ENCODE results near the gene BTRC.
A peak's percentile ranks its signal among the peaks of the same experiment; 100 is the strongest.
"Not testable (repeated sequence)": the region's sequence is repeated elsewhere in the genome, so short reads cannot be mapped to it uniquely, and the experiment has no call there.

The BTRC gene

DNA sequence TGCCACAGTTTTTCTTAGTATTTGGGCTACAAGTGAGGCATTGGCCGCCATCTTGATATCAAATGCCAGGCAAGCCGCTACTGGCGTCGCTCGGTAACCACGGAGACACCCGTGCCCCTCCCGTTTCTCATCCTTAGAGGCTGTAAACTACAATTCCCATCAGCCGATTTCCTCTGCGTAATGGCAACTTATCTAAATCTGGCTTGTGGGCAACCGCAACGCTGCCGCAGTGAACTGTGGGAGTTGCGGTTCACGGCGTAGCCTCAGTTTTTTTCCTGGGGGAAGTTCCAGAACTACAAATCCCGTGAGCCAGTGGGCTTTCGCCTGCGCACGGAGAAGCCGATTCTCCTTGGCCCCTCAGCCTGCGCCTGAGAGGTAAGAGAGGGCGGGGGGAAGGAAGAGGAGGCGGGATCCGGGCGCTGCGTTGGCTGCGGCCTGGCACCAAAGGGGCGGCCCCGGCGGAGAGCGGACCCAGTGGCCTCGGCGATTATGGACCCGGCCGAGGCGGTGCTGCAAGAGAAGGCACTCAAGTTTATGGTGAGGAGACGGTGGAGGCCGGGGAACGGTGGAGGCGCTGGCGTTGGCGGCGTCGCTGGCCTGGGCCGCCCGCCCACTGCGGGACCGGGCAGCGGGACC is at the start of gene BTRC:
Gene BTRC (plus strand): TSS at position 474 of the 636 bp plus-strand sequence. CDS start 16 bp downstream, at position 490.
- no peaks in the 10 kb centered on the region for H3K36me3 ChIP-seq (ENCODE audit: insufficient read depth, low read length)
- no peaks in the 10 kb centered on the region for H3K9me3 ChIP-seq (ENCODE audit: control insufficient read depth, insufficient read depth, low read length)
- H3K9ac ChIP-seq (ENCODE audit: low read depth, low read length): peak within 1 kb of the TSS; percentile 75
- no peaks in the 10 kb centered on the region; the same call in 1 of the 2 replicates for H3K4me1 ChIP-seq (ENCODE audit: insufficient read depth, low read length)

DNA sequence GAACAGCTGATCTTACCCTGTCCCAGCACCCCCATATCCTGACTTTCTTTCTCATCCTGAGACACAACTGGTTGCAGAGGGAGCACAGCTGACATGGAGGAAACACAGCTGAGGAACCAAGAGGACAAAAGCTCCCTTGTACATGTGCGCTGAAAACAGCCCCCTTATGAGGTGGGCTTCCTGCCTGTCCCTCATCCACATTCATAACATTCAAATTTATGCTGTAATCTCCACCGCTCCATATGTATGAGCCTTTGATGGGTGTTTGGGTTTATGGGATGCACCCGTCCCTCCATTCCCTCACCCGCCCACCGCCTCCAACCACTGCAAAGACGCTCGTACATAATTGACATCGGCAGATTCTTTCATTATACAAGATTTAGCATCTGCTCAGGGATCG is 49.6 kb upstream of the BTRC start:
- Histone ChIP-seq H3K9ac (ENCODE audit: low read depth, low read length) (no peak overlapping the region), H3K4me1 (ENCODE audit: insufficient read depth, low read length) (no peaks in the 10 kb centered on the region), H3K36me3 (ENCODE audit: insufficient read depth, low read length) (no peaks in the 10 kb centered on the region), H3K9me3 (ENCODE audit: control insufficient read depth, insufficient read depth, low read length) (no peaks in the 10 kb centered on the region)

DNA sequence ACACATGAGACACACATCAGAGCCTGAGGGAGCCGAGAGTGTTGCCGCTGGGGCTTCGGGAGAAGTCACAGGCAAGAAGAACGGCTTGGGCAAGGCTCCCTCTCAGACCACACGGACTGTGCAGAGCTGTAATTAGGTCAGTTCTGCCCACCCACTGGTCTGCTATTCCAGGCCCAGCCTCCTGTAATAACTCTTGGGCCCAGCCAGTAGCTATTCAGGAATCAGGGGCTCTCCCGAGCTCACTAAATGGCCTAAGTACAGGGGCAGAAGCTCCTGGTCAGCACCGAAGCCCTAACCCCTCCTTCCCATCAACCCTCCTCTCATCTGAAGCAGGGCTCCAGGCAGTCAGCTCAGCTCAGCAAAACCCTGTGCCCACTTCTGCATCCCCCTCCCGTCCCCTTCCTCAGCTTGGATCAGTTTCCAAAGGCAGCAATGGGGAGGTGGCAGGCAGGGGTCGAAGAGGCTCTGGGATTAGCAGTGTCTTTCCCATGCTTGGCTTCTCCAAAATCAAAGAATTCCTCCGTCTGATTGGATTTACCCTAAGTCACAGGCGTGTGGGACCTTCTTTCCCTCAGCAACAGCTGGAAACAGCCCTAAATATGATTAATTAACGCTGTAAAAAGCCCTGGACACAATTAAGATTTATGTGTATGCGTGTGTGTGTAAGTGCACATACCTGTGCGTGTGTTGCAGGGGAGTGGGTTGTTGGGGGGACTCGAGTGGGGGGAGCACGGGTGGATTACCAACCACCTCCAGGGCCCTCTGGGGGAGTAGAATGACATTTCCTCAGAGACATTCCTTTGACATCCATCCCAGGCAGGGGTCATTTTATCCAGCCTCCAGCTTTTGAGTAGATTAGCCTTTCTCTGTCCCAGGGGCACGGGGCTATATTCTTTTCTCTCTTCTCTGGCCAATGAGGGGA is 48.4 kb upstream of the BTRC start:
- H3K9ac ChIP-seq (ENCODE audit: low read depth, low read length): no peak overlapping the region
- H3K9me3 ChIP-seq (ENCODE audit: control insufficient read depth, insufficient read depth, low read length): no peaks in the 10 kb centered on the region
- no peaks in the 10 kb centered on the region for H3K36me3 ChIP-seq (ENCODE audit: insufficient read depth, low read length)
- H3K4me1 ChIP-seq (ENCODE audit: insufficient read depth, low read length): no peaks in the 10 kb centered on the region

DNA sequence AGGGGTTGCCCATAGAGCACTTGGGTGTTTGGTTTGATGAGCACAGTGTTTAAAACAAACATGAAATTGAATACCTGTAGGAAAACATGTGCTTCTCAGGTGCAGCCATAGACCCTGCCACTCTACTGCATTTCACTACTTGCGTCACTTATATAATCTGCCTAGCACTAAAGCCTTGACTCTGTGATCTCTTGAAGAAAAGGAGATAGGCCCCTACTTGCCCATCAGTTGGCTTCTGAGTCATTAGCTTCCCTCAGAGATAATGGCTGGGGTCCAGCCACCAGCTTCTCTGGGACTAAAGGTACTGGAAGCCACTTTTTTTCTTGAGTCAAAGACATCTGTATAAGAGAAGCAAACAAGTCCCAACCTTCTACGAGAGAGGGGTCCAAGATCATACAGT is 45.9 kb upstream of the BTRC start:
- Histone ChIP-seq H3K9me3 (ENCODE audit: control insufficient read depth, insufficient read depth, low read length) (no peaks in the 10 kb centered on the region), H3K36me3 (ENCODE audit: insufficient read depth, low read length) (no peaks in the 10 kb centered on the region), H3K4me1 (ENCODE audit: insufficient read depth, low read length) (no peaks in the 10 kb centered on the region), H3K9ac (ENCODE audit: low read depth, low read length) (no peak overlapping the region)

DNA sequence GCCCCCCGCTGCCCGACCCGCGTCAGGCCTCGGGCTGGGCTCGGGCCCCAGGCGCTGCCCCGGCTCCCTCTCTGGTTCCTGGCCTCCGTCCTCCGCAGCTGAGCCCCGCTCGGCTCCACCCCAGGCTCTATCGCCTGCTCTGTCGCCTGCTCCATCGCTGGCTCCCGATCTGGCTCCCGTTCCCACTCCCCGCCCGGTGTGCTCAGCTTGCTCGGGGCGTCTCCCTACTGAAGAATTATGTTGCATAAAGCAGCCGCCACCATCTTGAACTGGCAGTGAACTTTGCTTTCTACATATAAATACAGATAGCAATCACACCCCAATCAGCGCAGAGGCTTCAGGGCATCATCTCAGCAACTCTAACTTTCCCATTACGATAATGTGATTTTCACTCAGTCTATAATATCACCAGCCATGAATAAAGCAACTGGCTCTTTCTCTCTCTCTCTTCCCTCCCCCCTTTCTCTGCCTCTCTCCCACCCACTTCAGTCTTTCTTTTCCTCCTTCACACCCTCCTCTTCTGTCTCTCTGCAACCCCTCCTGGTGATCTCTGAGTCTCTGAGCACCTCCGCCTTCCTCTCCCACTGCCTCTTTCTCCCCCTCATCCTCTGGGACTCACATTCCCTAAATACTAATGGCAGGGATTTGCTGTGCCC is 43.3 kb upstream of the BTRC start:
- Histone ChIP-seq H3K9ac (ENCODE audit: low read depth, low read length) (peak overlapping the region; percentile 54; the same call in 1 of the 2 replicates), H3K9me3 (ENCODE audit: control insufficient read depth, insufficient read depth, low read length) (no peaks in the 10 kb centered on the region), H3K4me1 (ENCODE audit: insufficient read depth, low read length) (no peaks in the 10 kb centered on the region), H3K36me3 (ENCODE audit: insufficient read depth, low read length) (no peaks in the 10 kb centered on the region)

DNA sequence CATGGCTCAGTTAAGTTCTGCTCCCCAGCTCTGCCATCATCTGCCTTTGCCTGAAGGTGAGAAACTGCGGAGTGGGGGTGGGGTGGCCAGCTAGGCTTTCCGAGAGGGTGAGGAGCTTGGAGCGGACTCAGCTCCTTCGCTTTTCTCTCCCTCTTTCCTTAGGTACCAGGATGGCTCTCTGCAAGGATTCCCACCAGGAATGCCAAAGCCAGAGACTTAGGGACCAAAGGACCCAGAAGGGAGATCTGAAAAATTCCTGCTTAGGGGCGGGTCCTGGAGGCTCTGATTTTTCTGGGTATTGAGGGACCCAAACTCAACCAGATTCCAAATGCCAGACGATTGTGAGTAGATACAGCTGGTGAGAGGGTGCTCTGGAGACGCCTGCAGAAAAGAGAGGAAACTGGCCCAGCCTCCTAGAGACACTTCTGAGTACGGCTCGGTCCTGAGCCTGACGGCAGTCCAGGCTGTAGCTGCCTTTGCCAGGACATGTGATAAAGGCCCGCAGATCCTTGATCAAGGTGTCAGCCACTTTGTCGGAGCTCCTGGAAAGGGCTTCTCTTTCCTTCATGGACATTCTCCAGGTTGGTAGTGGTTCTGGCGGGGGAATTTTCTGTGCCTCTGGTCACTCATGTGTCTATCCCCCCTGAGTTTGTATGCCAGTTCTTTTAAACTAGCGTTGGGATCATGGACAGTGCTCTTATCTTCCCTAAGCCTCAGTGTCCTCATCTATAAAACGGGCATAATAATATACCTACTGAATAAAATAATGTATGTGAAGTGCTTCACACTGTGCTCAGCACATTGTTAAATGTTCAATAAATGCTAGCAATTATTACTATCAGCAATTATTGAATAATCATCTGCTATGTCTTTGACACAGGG is 42.5 kb upstream of the BTRC start:
- Histone ChIP-seq H3K9ac (ENCODE audit: low read depth, low read length) (peak overlapping the region; percentile 54), H3K9me3 (ENCODE audit: control insufficient read depth, insufficient read depth, low read length) (no peaks in the 10 kb centered on the region), H3K4me1 (ENCODE audit: insufficient read depth, low read length) (no peaks in the 10 kb centered on the region), H3K36me3 (ENCODE audit: insufficient read depth, low read length) (no peaks in the 10 kb centered on the region)

DNA sequence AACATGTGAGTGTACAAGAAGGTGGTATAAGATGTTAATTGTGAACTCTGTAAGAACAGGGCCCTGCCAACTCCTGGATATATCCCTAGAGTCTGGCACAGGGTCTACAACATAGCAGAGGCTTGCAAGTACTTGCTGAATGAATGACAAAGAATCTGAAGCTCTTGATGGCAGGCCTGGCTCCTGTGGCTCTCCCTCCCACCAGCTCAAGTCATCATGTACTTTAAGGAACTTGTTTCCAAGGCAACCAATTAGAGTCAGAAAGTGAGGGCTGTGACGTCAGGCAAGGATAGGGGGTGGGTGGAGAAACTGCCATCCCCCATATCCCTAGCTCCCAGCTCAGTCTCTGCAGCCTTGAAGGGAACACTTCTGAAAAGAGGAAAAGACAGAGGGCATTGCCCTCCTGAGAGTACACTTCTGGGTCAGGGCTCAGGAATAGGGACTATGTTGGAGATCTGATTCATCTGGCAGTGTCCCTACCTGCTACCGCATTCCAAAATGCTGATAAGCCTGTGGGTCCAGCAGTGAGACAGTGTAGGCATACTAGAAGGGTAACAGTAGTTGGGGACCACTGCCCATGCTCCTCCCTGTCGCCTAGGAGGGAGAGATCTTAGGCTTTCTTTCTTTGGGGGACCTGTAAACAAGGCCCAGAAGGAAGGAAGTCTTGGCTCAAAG is 34.6 kb upstream of the BTRC start:
- H3K9me3 ChIP-seq (ENCODE audit: control insufficient read depth, insufficient read depth, low read length): no peaks in the 10 kb centered on the region
- no peaks in the 10 kb centered on the region for H3K36me3 ChIP-seq (ENCODE audit: insufficient read depth, low read length)
- peaks cover 8% of the 10 kb centered on the region; the same call in 1 of the 2 replicates for H3K4me1 ChIP-seq (ENCODE audit: insufficient read depth, low read length)
- H3K9ac ChIP-seq (ENCODE audit: low read depth, low read length): no peak overlapping the region

DNA sequence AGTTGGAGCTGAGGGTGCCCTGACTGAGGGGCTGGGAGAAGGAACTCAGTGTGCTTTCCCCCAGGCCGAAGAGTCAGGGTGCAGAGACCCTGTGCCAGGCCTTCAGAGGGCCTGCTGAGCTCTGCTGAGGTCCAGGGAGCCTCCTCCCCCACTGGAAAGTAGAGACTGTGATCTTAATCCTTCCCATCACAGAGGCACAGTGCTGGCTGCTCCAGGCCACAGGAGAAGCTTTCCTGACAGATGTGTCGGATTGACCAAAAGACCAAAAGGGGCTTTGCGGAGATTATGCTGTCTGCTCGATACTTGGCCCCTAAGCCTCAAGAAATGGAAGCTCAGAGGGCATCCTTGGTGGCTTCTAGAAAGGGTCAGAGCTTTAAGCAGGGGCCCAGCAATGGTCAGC is 32.9 kb upstream of the BTRC start:
- no peak overlapping the region for H3K9ac ChIP-seq (ENCODE audit: low read depth, low read length)

DNA sequence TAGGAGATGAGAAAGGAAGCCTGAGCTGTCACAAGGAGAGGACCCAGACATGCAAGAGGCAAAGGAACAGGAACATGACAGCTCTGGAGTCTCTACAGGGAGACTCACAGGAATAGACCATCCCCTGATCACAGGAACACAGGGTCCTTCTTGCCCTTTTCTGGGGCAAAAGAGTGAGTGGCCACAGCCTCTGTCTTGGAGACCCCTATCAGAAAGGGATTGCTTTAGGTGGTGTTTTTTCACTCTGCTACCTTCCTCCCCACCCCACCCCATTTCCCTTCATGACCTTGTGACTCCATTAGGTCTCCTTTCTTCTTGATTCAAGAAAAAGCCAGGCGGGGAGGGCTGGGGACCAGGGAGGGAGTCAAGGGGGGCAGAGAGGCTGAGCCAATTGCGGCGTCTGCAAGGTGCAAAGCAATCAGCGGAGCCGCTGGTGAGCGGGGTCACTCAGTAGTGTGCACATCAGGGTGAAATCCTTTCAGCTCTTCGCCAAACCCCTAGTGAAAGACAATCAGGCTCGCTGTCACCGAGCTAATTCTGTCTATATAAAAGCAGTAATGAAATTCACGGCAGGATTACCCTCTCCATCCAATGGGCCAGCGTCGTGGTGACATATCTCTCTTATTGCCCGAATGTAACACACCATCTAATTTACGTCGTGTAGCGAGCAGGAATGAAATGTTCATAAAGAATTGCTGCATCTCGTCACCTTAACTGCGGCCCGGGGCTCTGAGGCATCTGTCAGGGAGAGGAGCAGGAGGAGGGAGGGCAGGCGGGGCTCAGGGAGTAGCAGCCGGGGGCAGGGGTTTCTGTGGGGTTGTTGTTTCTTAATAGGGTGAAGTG is 31.5 kb upstream of the BTRC start:
- Histone ChIP-seq H3K9ac (ENCODE audit: low read depth, low read length) (no peak overlapping the region), H3K9me3 (ENCODE audit: control insufficient read depth, insufficient read depth, low read length) (no peaks in the 10 kb centered on the region; the same call in 1 of the 2 replicates), H3K36me3 (ENCODE audit: insufficient read depth, low read length) (no peaks in the 10 kb centered on the region), H3K4me1 (ENCODE audit: insufficient read depth, low read length) (peaks cover 8% of the 10 kb centered on the region; the same call in 1 of the 2 replicates)

More for the DNA sequence above, 32.9 kb upstream of the BTRC start:
- Histone ChIP-seq H3K36me3 (ENCODE audit: insufficient read depth, low read length) (no peaks in the 10 kb centered on the region), H3K9me3 (ENCODE audit: control insufficient read depth, insufficient read depth, low read length) (no peaks in the 10 kb centered on the region; the same call in 1 of the 2 replicates), H3K4me1 (ENCODE audit: insufficient read depth, low read length) (peaks cover 8% of the 10 kb centered on the region; the same call in 1 of the 2 replicates)

DNA sequence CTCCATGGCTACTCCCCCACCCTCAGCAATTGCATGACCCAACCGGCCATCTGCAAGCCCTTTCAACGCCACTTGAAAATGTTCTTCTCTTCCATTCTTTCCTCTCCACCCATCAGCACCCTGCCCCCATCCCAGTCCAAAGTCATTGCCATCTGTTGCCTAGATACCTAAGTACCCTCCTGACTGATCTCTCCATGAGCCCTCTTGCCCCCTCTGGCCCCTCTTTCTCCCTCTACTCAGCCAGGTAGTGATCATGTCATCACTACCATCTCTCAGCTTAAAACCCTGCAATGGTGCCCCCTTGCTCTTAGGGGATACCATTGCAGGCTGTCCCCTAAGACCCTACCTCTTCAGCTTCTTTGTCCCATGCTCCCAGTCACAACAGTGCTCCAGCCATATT is 30.5 kb upstream of the BTRC start:
- no peaks in the 10 kb centered on the region; the same call in 1 of the 2 replicates for H3K9me3 ChIP-seq (ENCODE audit: control insufficient read depth, insufficient read depth, low read length)
- H3K4me1 ChIP-seq (ENCODE audit: insufficient read depth, low read length): peaks cover 8% of the 10 kb centered on the region; the same call in 1 of the 2 replicates
- no peaks in the 10 kb centered on the region for H3K36me3 ChIP-seq (ENCODE audit: insufficient read depth, low read length)
- H3K9ac ChIP-seq (ENCODE audit: low read depth, low read length): no peak overlapping the region

DNA sequence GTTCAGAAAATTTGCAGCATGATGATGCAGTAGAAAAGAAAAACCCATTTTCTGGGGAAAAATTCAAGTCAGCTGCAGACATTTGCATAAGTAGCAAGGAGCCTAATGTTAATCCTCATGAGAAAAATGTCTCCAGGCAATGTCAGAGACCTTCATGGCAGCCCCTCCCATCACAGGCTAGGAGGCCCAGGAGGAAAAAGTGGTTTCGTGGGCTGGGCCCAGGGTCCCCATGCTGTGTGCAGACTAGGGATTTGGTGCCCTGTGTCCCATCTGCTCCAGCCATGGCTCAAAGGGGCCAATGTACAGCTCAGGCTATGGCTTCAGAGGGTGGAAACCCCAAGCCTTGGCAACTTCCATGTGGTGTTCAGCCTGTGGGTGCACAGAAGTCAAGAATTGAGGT is 26.5 kb upstream of the BTRC start:
- H3K9me3 ChIP-seq (ENCODE audit: control insufficient read depth, insufficient read depth, low read length); H3K9ac ChIP-seq (ENCODE audit: low read depth, low read length); H3K36me3 ChIP-seq (ENCODE audit: insufficient read depth, low read length); H3K4me1 ChIP-seq (ENCODE audit: insufficient read depth, low read length): not testable (repeated sequence)

DNA sequence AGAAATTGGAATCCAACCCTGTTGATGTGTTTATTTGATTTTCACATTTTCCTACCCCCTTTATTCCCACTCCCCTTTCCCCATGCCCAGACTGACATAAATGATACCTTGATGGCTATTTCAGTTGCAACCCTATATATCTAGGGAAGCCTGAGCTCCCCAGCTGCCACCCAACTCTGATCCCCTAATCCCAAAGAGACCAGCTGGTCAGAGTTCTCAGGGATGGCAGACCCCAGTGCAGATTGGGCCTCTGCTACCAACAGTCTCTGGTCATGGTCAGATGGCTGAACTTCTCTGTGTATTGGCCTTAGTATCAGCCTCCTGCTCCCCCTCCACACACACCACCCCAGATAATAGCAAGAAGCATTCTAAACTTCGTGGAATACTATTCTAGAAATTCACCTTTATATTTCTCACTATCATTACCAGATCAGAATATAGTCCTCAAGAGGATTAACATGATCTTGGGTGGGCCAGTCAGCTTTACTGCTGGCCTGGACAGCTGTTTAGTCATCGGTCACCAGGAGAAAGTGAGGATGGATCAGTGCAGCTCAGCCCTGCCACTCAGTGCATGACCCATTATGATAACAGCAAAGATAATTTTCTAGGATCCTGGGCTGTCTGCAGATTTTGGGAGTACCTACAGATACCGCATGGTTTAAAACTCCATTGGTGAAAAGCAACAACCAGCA is 24.5 kb upstream of the BTRC start:
- Histone ChIP-seq H3K9me3 (ENCODE audit: control insufficient read depth, insufficient read depth, low read length) (no peaks in the 10 kb centered on the region; the same call in 1 of the 2 replicates), H3K36me3 (ENCODE audit: insufficient read depth, low read length) (no peaks in the 10 kb centered on the region), H3K4me1 (ENCODE audit: insufficient read depth, low read length) (peaks cover 5% of the 10 kb centered on the region), H3K9ac (ENCODE audit: low read depth, low read length) (no peak overlapping the region)

All from ES-I3 (cell line).